Measurements from ENCODE around the gene GPR137B. TPM values are rescaled to one million over a fixed set of nuclear protein-coding genes. Genes with fewer than 3 reads are reported as not detected.

The GPR137B gene
- total and polyA plus RNA-seq, 2 experiments from 2014 or later: 13.0 to 15.5 TPM

GRCh38 chr1:236222632-236223031 lies 80.3 kb downstream of the GPR137B start:
- Histone ChIP-seq H2AFZ (no peak overlapping the region), H3K36me3 (replicated peaks; ENCODE audit: insufficient read depth, low read depth) (no peaks in the 10 kb centered on the region), H3K27ac (no peak overlapping the region), H3K79me2 (no peaks in the 10 kb centered on the region), H4K20me1 (ENCODE audit: insufficient read depth, poor library complexity, severe bottlenecking) (no peaks in the 10 kb centered on the region), H3K27me3 (no peaks in the 10 kb centered on the region), H3K9me2 (replicated peaks; ENCODE audit: insufficient read depth) (no peaks in the 10 kb centered on the region), H3K9me3 (ENCODE audit: low read depth) (no peaks in the 10 kb centered on the region), H3K4me3 (no peak overlapping the region), H3K4me1 (ENCODE audit: insufficient read depth) (no peaks in the 10 kb centered on the region), H3K4me2 (no peak overlapping the region)
- 95% methylated on average over 1 of the region's 1 CpG for WGBS (ENCODE audit: low lambda C conversion rate, missing lambda C conversion rate)
- TF ChIP-seq CTCF (IDR thresholded peaks at IDR 0.05; ENCODE audit: poor library complexity) (no peak), EZH2 (IDR thresholded peaks at IDR 0.05; ENCODE audit: borderline replicate concordance) (no peak), EZH2phosphoT487 (IDR thresholded peaks at IDR 0.05; ENCODE audit: low read depth, severe bottlenecking, unreplicated experiment) (no peak)
- DNase-seq (ENCODE audit: low spot score): no peak

GRCh38 chr1:236228411-236228810 lies 86.1 kb downstream of the GPR137B start:
- H3K4me1 ChIP-seq (ENCODE audit: insufficient read depth): no peaks in the 10 kb centered on the region
- no peaks in the 10 kb centered on the region for H3K79me2 ChIP-seq
- no peaks in the 10 kb centered on the region for H3K9me3 ChIP-seq (ENCODE audit: low read depth)
- H3K27me3 ChIP-seq: no peaks in the 10 kb centered on the region
- H3K9me2 ChIP-seq (replicated peaks; ENCODE audit: insufficient read depth): no peaks in the 10 kb centered on the region
- WGBS (ENCODE audit: low lambda C conversion rate, missing lambda C conversion rate): 95% methylated on average over 4 of the region's 4 CpGs
- no peak for DNase-seq (ENCODE audit: low spot score)
- H4K20me1 ChIP-seq (ENCODE audit: insufficient read depth, poor library complexity, severe bottlenecking): no peaks in the 10 kb centered on the region
- H3K4me3 ChIP-seq: no peak overlapping the region
- H2AFZ ChIP-seq: no peak overlapping the region
- no peaks in the 10 kb centered on the region for H3K36me3 ChIP-seq (replicated peaks; ENCODE audit: insufficient read depth, low read depth)
- H3K4me2 ChIP-seq: no peak overlapping the region
- TF ChIP-seq CTCF (IDR thresholded peaks at IDR 0.05; ENCODE audit: poor library complexity): no peak
- no peak for TF ChIP-seq EZH2phosphoT487 (IDR thresholded peaks at IDR 0.05; ENCODE audit: low read depth, severe bottlenecking, unreplicated experiment)
- no peak for TF ChIP-seq EZH2 (IDR thresholded peaks at IDR 0.05; ENCODE audit: borderline replicate concordance)
- no peak overlapping the region for H3K27ac ChIP-seq

GRCh38 chr1:236235116-236235515 lies 92.8 kb downstream of the GPR137B start:
- no peaks in the 10 kb centered on the region for H3K36me3 ChIP-seq (replicated peaks; ENCODE audit: insufficient read depth, low read depth)
- H3K9me2 ChIP-seq (replicated peaks; ENCODE audit: insufficient read depth): no peaks in the 10 kb centered on the region
- no peak overlapping the region for H2AFZ ChIP-seq
- no peaks in the 10 kb centered on the region for H3K27me3 ChIP-seq
- no peaks in the 10 kb centered on the region for H4K20me1 ChIP-seq (ENCODE audit: insufficient read depth, poor library complexity, severe bottlenecking)
- 93% methylated on average over 3 of the region's 3 CpGs for WGBS (ENCODE audit: low lambda C conversion rate, missing lambda C conversion rate)
- no peak overlapping the region for H3K27ac ChIP-seq
- no peak overlapping the region for H3K4me3 ChIP-seq
- H3K4me2 ChIP-seq: no peak overlapping the region
- H3K4me1 ChIP-seq (ENCODE audit: insufficient read depth): no peaks in the 10 kb centered on the region
- TF ChIP-seq CTCF (IDR thresholded peaks at IDR 0.05; ENCODE audit: poor library complexity) (no peak), EZH2phosphoT487 (IDR thresholded peaks at IDR 0.05; ENCODE audit: low read depth, severe bottlenecking, unreplicated experiment) (no peak), EZH2 (IDR thresholded peaks at IDR 0.05; ENCODE audit: borderline replicate concordance) (no peak)
- no peak for DNase-seq (ENCODE audit: low spot score)
- H3K79me2 ChIP-seq: no peaks in the 10 kb centered on the region
- no peaks in the 10 kb centered on the region for H3K9me3 ChIP-seq (ENCODE audit: low read depth)

- H3K4me1 ChIP-seq (ENCODE audit: insufficient read depth): no peaks in the 10 kb centered on the region
- H2AFZ ChIP-seq: no peak overlapping the region
- no peaks in the 10 kb centered on the region for H3K36me3 ChIP-seq (replicated peaks; ENCODE audit: insufficient read depth, low read depth)
- H3K4me2 ChIP-seq: no peak overlapping the region
- H4K20me1 ChIP-seq (ENCODE audit: insufficient read depth, poor library complexity, severe bottlenecking): no peaks in the 10 kb centered on the region
- H3K27me3 ChIP-seq: no peaks in the 10 kb centered on the region
- 71% methylated on average over 1 of the region's 1 CpG for WGBS (ENCODE audit: low lambda C conversion rate, missing lambda C conversion rate)
- no peak for DNase-seq (ENCODE audit: low spot score)
- H3K4me3 ChIP-seq: no peak overlapping the region
- no peaks in the 10 kb centered on the region for H3K9me2 ChIP-seq (replicated peaks; ENCODE audit: insufficient read depth)
- H3K9me3 ChIP-seq (ENCODE audit: low read depth): no peaks in the 10 kb centered on the region
- H3K27ac ChIP-seq: no peak overlapping the region
- no peaks in the 10 kb centered on the region for H3K79me2 ChIP-seq
- TF ChIP-seq EZH2phosphoT487 (IDR thresholded peaks at IDR 0.05; ENCODE audit: low read depth, severe bottlenecking, unreplicated experiment): no peak
- TF ChIP-seq EZH2 (IDR thresholded peaks at IDR 0.05; ENCODE audit: borderline replicate concordance): no peak
- no peak for TF ChIP-seq CTCF (IDR thresholded peaks at IDR 0.05; ENCODE audit: poor library complexity)
Observed at GRCh38 chr1:236239092-236239585, 96.8 kb downstream of the GPR137B start.

Measured in hepatocyte (in vitro differentiated cells).